Prostate gland (tissue), 2 donors: ENCODE measurements around the gene GFOD2.

Source experiments
- CTCF ChIP-seq, 4 experiments: fragments of 200-600 bp in 2 of 4; fragments of 450-650 bp in 2 of 4; sonication (generic) in 2 of 4; IDR thresholded peaks; 1 replicate in 3 of 4; 2 replicates in 1 of 4; pipeline ENCODE4 v1.5.1; 2016 to 2019; ENCODE audit warnings: antibody characterized with exemption in 4 of 4, mild to moderate bottlenecking in 2 of 4, moderate library complexity in 2 of 4
- POLR2A ChIP-seq: fragments of 450-650 bp; IDR thresholded peaks from one replicate; pipeline ENCODE4 v1.6.1; 2016; ENCODE audit warnings: antibody characterized with exemption, mild to moderate bottlenecking
- POLR2AphosphoS5 ChIP-seq: sonication (generic); formaldehyde crosslinking; IDR thresholded peaks from one replicate; pipeline ENCODE4 v1.6.1; 2017; ENCODE audit warnings: antibody characterized with exemption

DNA sequence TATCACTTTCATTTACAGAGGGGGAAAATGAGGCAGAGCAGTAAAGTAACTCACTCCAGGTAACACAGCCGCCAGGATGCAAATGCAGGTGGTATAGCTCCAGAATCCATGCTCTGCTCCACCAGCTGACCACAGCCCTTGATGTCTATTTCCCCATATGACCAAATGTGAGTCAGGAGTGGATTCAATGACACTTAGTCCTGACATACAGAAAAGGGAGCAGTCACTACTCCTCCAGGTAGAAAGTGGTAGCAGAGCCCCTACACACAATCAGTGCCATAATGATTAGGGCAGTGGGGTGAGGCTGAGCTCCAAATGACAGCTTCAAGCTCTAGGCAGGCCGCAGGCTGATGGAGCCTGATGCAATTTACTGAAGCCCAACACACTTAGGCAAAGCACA is 43.3 kb upstream of the GFOD2 start:
- TF ChIP-seq CTCF (IDR thresholded peaks at IDR 0.05) (no peak), POLR2A (no peak), POLR2AphosphoS5 (no peak)
